GM12878 (cell line): ENCODE data around the gene GFRA1. TPM values are rescaled to one million over a fixed set of nuclear protein-coding genes. Genes with fewer than 3 reads are reported as not detected.

Experiments
- ATAC-seq: fragments of 200-7000 bp; cut with Tn5 transposase; 3 replicates; pipeline ENCODE4 v1.9.1; 2020; ENCODE audit warnings: mild to moderate bottlenecking, moderate library complexity
- BruUV-seq: library from RNA; stranded (reverse); fragments of 400-500 nt; replicated peaks from 2 replicates; lab custom pipeline; 2021; lab: Mats Ljungman, UMichigan
- CTCF ChIA-PET: fragments of 300-600 bp; sonication (Branson Sonifier 250); formaldehyde crosslinking; extraction: SDS; loops from one replicate; lab custom pipeline; 2021; ENCODE audit warnings: inconsistent platforms; lab: Yijun Ruan, JAX
- POLR2A ChIA-PET: fragments of 350-600 bp; formaldehyde crosslinking; extraction: SDS; loops from one replicate; lab custom pipeline; 2021; ENCODE audit warnings: inconsistent platforms; lab: Charles Lee
- RAD21 ChIA-PET: fragments of 300-600 bp; sonication (Branson Sonifier 250); formaldehyde crosslinking; loops from one replicate; lab custom pipeline; 2023; ENCODE audit warnings: antibody characterized with exemption; ENCODE audit not compliant: unreplicated experiment; lab: Charles Lee
- SMC1A ChIA-PET: fragments of 300-600 bp; sonication (Branson Sonifier 250); formaldehyde crosslinking; loops from one replicate; lab custom pipeline; 2023; ENCODE audit not compliant: unreplicated experiment, uncharacterized antibody; lab: Charles Lee
- DNase-seq: peaks from one replicate; pipeline ENCODE4 v3.0.0-alpha.2; 2011; ENCODE audit warnings: low read depth, low spot score
- FAIRE-seq: peaks from 3 replicates; lab custom pipeline; 2011; peaks lifted over from hg19 to GRCh38; lab: Jason Lieb, UNC
- H2AFZ ChIP-seq: 2 replicates; pipeline ENCODE4 v1.6.0; 2011; ENCODE audit warnings: low read depth, low read length, control low read depth; ENCODE audit not compliant: control insufficient read depth
- H3K27ac ChIP-seq: 2 replicates; pipeline ENCODE4 v1.5.1; 2011; ENCODE audit warnings: control low read depth; ENCODE audit not compliant: control insufficient read depth, insufficient read depth
- H3K27me3 ChIP-seq, 2 experiments: replicated peaks in 1 of 2; 2 replicates each; pipeline versions ENCODE4 v1.6.0 to v1.6.1; 2011; ENCODE audit warnings: low read length in 1 of 2; ENCODE audit not compliant: control insufficient read depth in 2 of 2, insufficient read depth in 2 of 2
- H3K36me3 ChIP-seq, 2 experiments: 2 replicates each; pipeline ENCODE4 v1.5.1; 2011; ENCODE audit warnings: low read length in 1 of 2; ENCODE audit not compliant: control insufficient read depth in 2 of 2, insufficient read depth in 2 of 2
- H3K4me1 ChIP-seq: 2 replicates; pipeline ENCODE4 v1.6.1; 2011; ENCODE audit warnings: mild to moderate bottlenecking, low read length, moderate library complexity, mixed read lengths; ENCODE audit not compliant: control insufficient read depth, insufficient read depth
- H3K4me2 ChIP-seq: 2 replicates; pipeline ENCODE4 v1.6.0; 2011; ENCODE audit warnings: control low read depth; ENCODE audit not compliant: control insufficient read depth, insufficient read depth
- H3K4me3 ChIP-seq: fragments of 200-600 bp; sonication (generic); 2 replicates; pipeline ENCODE4 v1.5.1; 2016
- H3K79me2 ChIP-seq: 2 replicates; pipeline ENCODE4 v1.6.0; 2011; ENCODE audit warnings: low read length; ENCODE audit not compliant: control insufficient read depth, insufficient read depth
- H3K9ac ChIP-seq: 2 replicates; pipeline ENCODE4 v1.8.0; 2011; ENCODE audit warnings: low read length, control low read depth, mixed read lengths; ENCODE audit not compliant: control insufficient read depth, insufficient read depth
- H3K9me3 ChIP-seq: replicated peaks from 3 replicates; pipeline ENCODE4 v1.5.1; 2011; ENCODE audit warnings: mild to moderate bottlenecking, low read length; ENCODE audit not compliant: control insufficient read depth, insufficient read depth
- H4K20me1 ChIP-seq: 2 replicates; pipeline ENCODE4 v1.6.0; 2011; ENCODE audit not compliant: control insufficient read depth, insufficient read depth
- ATF7 ChIP-seq: fragments of 450-650 bp; IDR thresholded peaks from 2 replicates; pipeline ENCODE4 v1.6.1; 2016; ENCODE audit warnings: low read depth, mild to moderate bottlenecking
- CREB1 ChIP-seq: IDR thresholded peaks from 2 replicates; pipeline ENCODE4 v1.6.1; 2012; ENCODE audit warnings: low read depth, mild to moderate bottlenecking, inconsistent platforms
- CREM ChIP-seq: IDR thresholded peaks from 2 replicates; pipeline ENCODE4 v1.6.1; 2014; ENCODE audit warnings: antibody characterized with exemption, low read depth
- EP300 ChIP-seq, 2 experiments: fragments of 150-350 bp in 1 of 2; IDR thresholded peaks; 2 replicates each; pipeline ENCODE4 v1.6.1; 2011 to 2012; ENCODE audit warnings: low read depth in 2 of 2, low read length in 2 of 2, borderline replicate concordance in 1 of 2, improper control_type of control experiment in 1 of 2, inconsistent platforms in 1 of 2; ENCODE audit not compliant: control insufficient read depth in 1 of 2
- ESRRA ChIP-seq: IDR thresholded peaks from 2 replicates; pipeline ENCODE4 v1.6.1; 2012; ENCODE audit warnings: mild to moderate bottlenecking, low read length, improper control_type of control experiment
- EZH2 ChIP-seq: IDR thresholded peaks from 2 replicates; pipeline ENCODE4 v1.6.1; 2012; ENCODE audit warnings: low read depth, mild to moderate bottlenecking, control low read depth, inconsistent platforms, low read length, borderline replicate concordance; ENCODE audit not compliant: control insufficient read depth
- GABPA ChIP-seq: IDR thresholded peaks from 2 replicates; pipeline ENCODE4 v1.6.1; 2014; ENCODE audit warnings: antibody characterized with exemption, low read depth, mild to moderate bottlenecking, inconsistent platforms
- IRF4 ChIP-seq: IDR thresholded peaks from 2 replicates; pipeline ENCODE4 v1.6.1; 2011; ENCODE audit warnings: low read depth, low read length
- KDM1A ChIP-seq: fragments of 200-600 bp; sonication (generic); IDR thresholded peaks from 2 replicates; pipeline ENCODE4 v1.6.1; 2016; ENCODE audit warnings: borderline replicate concordance
- MEF2B ChIP-seq: fragments of 450-650 bp; IDR thresholded peaks from 2 replicates; pipeline ENCODE4 v1.6.1; 2018; ENCODE audit warnings: mild to moderate bottlenecking, moderate library complexity; ENCODE audit not compliant: partially characterized antibody, poor library complexity, severe bottlenecking
- NFXL1 ChIP-seq: fragments of 450-650 bp; IDR thresholded peaks from 2 replicates; pipeline ENCODE4 v1.6.1; 2017; ENCODE audit warnings: antibody characterized with exemption, mild to moderate bottlenecking, borderline replicate concordance
- NFYA ChIP-seq: IDR thresholded peaks from 2 replicates; pipeline ENCODE4 v1.6.1; 2011; ENCODE audit warnings: low read depth, mild to moderate bottlenecking, low read length, improper control_type of control experiment, borderline replicate concordance
- NKRF ChIP-seq: fragments of 450-650 bp; conservative IDR thresholded peaks from 2 replicates; pipeline ENCODE4 v1.6.1; 2017; ENCODE audit warnings: mild to moderate bottlenecking, moderate library complexity
- NR2F1 ChIP-seq: fragments of 450-650 bp; conservative IDR thresholded peaks from 2 replicates; pipeline ENCODE4 v1.6.1; 2017; ENCODE audit warnings: mild to moderate bottlenecking
- RFX5 ChIP-seq: IDR thresholded peaks from 2 replicates; pipeline ENCODE4 v1.6.1; 2011; ENCODE audit warnings: low read depth, low read length, improper control_type of control experiment
- whole genome bisulfite sequencing: methylation state at CpG from one replicate; pipeline ENCODE4 v1.1.6; 2016; ENCODE audit warnings: low lambda C conversion rate; ENCODE audit not compliant: insufficient replicate concordance, insufficient coverage; ENCODE audit errors: missing lambda C conversion rate; 5-methylcytosine and 5-hydroxymethylcytosine counted together
- in situ Hi-C: fragments of 300-500 bp; cut with MboI; formaldehyde crosslinking; loops from 9 replicates; pipeline ENCODE4 v1.14.3; 2018; ENCODE audit warnings: mixed read lengths
- intact Hi-C: fragments of 100-400 bp; cut with micrococcal nuclease; formaldehyde crosslinking; loops from one replicate; pipeline ENCODE4 v1.14.2; 2022; ENCODE audit not compliant: unreplicated experiment
- polyA plus RNA-seq, 11 experiments: library from polyadenylated mRNA; depleted of rRNA in 4 of 11; unstranded in 6 of 11; stranded (reverse) in 5 of 11; fragments of >200 nt; fragmentation: Nextera tagmentation in 4 of 11; fragmentation: Illumina TruSeq in 1 of 11; extraction: Ambion mirVana in 4 of 11; extraction: Trizol in 1 of 11; gene quantifications; 1 replicate in 1 of 11; 2 replicates in 10 of 11; pipeline versions ENCODE4 v1.2.1 to v1.2.3, GENCODE V29; 2011 to 2016; ENCODE audit warnings: inconsistent platforms in 2 of 11, missing spikeins in 2 of 11, low read depth in 1 of 11
- total RNA-seq, 4 experiments: library from RNA; depleted of rRNA in 3 of 4; stranded (reverse); fragments of >200 nt in 3 of 4; fragmentation: Illumina TruSeq in 1 of 4; extraction: Trizol in 1 of 4; gene quantifications; 2 replicates each; pipeline versions ENCODE4 v1.2.1 to v1.2.3, GENCODE V29; 2013 to 2021

The GFRA1 gene
- total and polyA plus RNA-seq, 10 of the 15 experiments (the other 5 are each of a cell fraction or from before 2014, with no cell fraction given) = 0.05 to 0.19 TPM; not detected in 8

GRCh38 chr10:116055917-116056252 lies 217.1 kb downstream of the GFRA1 start (continued):
- TF ChIP-seq NKRF = no peak
- TF ChIP-seq ATF7 = no peak
- TF ChIP-seq NFXL1 = no peak
- TF ChIP-seq NFYA = no peak
- TF ChIP-seq IRF4 = no peak

DNA sequence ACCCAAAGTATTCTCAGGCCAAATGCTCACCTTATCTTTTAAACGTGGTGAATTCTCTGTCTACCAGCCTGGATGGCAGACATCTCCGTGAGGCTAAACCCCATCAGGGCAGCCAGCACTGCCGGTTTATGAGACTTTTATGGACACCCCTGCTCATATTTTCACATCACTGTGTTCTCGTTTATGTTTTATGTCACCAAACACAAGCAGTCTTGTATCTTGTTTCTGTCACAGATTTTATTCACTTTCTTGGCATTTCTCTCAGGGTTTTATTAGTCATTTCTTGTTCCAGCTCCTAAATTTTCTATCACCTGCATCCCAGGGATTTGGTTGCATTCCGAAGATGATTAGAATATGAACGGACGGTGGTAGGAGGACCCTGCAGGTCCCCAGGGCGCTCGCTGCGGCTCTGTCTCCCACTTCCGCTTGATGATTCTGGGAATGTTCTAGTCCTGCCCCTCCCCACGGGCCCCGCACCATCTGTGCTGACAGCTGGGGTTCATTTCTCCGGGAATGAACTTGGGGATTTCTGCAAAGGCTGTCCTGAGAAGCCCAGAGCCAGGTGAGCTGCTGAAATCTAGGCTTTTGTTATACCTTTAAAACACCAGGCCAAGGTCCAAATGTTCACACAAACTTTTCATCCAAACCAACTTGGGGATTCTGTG lies 217.6 kb downstream of the GFRA1 start:
- FAIRE-seq (no peak), ATAC-seq (no peak), DNase-seq (no peak)
- Histone ChIP-seq H3K36me3 (no peaks in the 10 kb centered on the region), H3K79me2 (no peaks in the 10 kb centered on the region), H4K20me1 (no peaks in the 10 kb centered on the region), H3K4me1 (no peaks in the 10 kb centered on the region), H3K9me3 (no peaks in the 10 kb centered on the region), H3K4me3 (no peak overlapping the region), H3K27ac (no peak overlapping the region), H2AFZ (no peak overlapping the region), H3K27me3 (no peaks in the 10 kb centered on the region; a peak in 1 of 4 replicates), H3K9ac (no peak overlapping the region), H3K4me2 (no peak overlapping the region)
- TF ChIP-seq NR2F1 = no peak
- no peak for TF ChIP-seq IRF4
- no peak for TF ChIP-seq ESRRA
- TF ChIP-seq EZH2 = no peak
- TF ChIP-seq GABPA = no peak
- no peak for TF ChIP-seq CREM
- no peak for TF ChIP-seq RFX5
- TF ChIP-seq EP300 (IDR thresholded peaks at IDR 0.05; ENCODE audit: borderline replicate concordance in 1 of 2, control insufficient read depth in 1 of 2, low read depth in 2 of 2, low read length in 2 of 2) = no peak
- no peak for TF ChIP-seq CREB1
- no peak for TF ChIP-seq MEF2B
- no peak for TF ChIP-seq KDM1A
- RAD21 ChIA-PET = no interaction called here
- 31% methylated on average over 14 of the region's 14 CpGs for WGBS
- SMC1A ChIA-PET = no interaction called here
- CTCF ChIA-PET = no interaction called here
- in situ Hi-C loops = no loop called here
- intact Hi-C loops = no loop called here
- POLR2A ChIA-PET = no interaction called here
- no TSS peak for BruUV-seq
